Heart right ventricle (tissue), 16 donors: ENCODE results near the gene EBP. TPM values are rescaled to one million over a fixed set of nuclear protein-coding genes. Genes with fewer than 3 reads are reported as not detected.
A peak's percentile ranks its signal among the peaks of the same experiment; 100 is the strongest.

Source experiments
- ATAC-seq, 8 donors: fragments of 200-7000 bp; cut with Tn5 transposase; one replicate each; pipeline ENCODE4 v1.9.1; 2020; ENCODE audit warnings: mild to moderate bottlenecking in 8 of 8, moderate library complexity in 8 of 8, moderate number of reproducible peaks in 1 of 8
- DNase-seq, 2 donors: peaks; one replicate each; pipeline ENCODE4 v3.0.0-alpha.2; 2020
- H3K27ac ChIP-seq, 10 donors: fragments of 200-600 bp; sonication (generic) in 2 of 10; one replicate each; pipeline versions ENCODE4 v1.5.0 to v1.8.0; 2020 to 2022; ENCODE audit warnings: mild to moderate bottlenecking in 3 of 10
- H3K27me3 ChIP-seq, 7 donors: fragments of 200-600 bp; one replicate each; pipeline ENCODE4 v1.8.0; 2021 to 2022; ENCODE audit warnings: mild to moderate bottlenecking in 2 of 7
- H3K36me3 ChIP-seq, 9 donors: fragments of 200-600 bp; sonication (generic) in 1 of 9; one replicate each; pipeline versions ENCODE4 v1.5.0 to v1.8.0; 2020 to 2022; ENCODE audit warnings: mild to moderate bottlenecking in 2 of 9
- H3K4me1 ChIP-seq, 9 donors: fragments of 200-600 bp; sonication (generic) in 1 of 9; one replicate each; pipeline versions ENCODE4 v1.5.0 to v1.8.0; 2020 to 2022; ENCODE audit warnings: mild to moderate bottlenecking in 4 of 9
- H3K4me3 ChIP-seq, 10 donors: fragments of 200-600 bp; sonication (generic) in 2 of 10; one replicate each; pipeline versions ENCODE4 v1.5.0 to v1.8.0; 2020 to 2022; ENCODE audit warnings: mild to moderate bottlenecking in 7 of 10, moderate library complexity in 2 of 10
- H3K9me3 ChIP-seq, 11 donors: fragments of 200-600 bp in 10 of 11; sonication (generic) in 2 of 11; one replicate each; pipeline versions ENCODE4 v1.5.0 to v1.8.0; 2013 to 2022; ENCODE audit warnings: mild to moderate bottlenecking in 2 of 11, control low read depth in 1 of 11, moderate library complexity in 1 of 11
- CTCF ChIP-seq, 9 donors: fragments of 200-600 bp; sonication (generic) in 2 of 9; IDR thresholded peaks; one replicate each; pipeline versions ENCODE4 v1.5.0 to v1.8.0; 2021 to 2022; ENCODE audit warnings: antibody characterized with exemption in 9 of 9, mild to moderate bottlenecking in 5 of 9, moderate library complexity in 1 of 9
- WGBS, 2 donors: extraction: QIAGEN DNeasy Blood & Tissue Kit; methylation state at CpG; one replicate each; pipeline ENCODE4 v1.1.7; 2013; ENCODE audit warnings: inconsistent platforms in 1 of 2; 5-methylcytosine and 5-hydroxymethylcytosine counted together
- intact Hi-C, 10 donors: fragments of 100-400 bp; cut with DNase I; formaldehyde crosslinking; loops; one replicate each; pipeline versions ENCODE4 v1.11.1 to v1.14.2; 2022
- polyA plus RNA-seq, 2 donors: library from polyadenylated mRNA; stranded (reverse); fragments of 200-250 nt; gene quantifications; one replicate each; pipeline ENCODE4 v1.2.3, GENCODE V29; 2013
- total RNA-seq, 10 donors: library from RNA; stranded (reverse); fragmentation: NEBNext Ultra II Directional in 3 of 10; extraction: Animal tissue kit (Norgen Biotek cat#: 25700) in 3 of 10; gene quantifications; one replicate each; pipeline versions ENCODE4 v1.2.1 to v1.2.4, GENCODE V29; 2021 to 2023
- donor health status: Arrhythmogenic right ventricular cardiomyopathy.
- donor health status: ischemic (EF 13 %, LVEDD 7.1; RV severe dilation, severe dysfunction).
- donor health status: healthy with polysubstance abuse.
- donor health status: DM: no; HTN: yes; CAD: no.
- donor health status: DM: no; HTN: no; CAD: no.
- donor health status: ischemic (EF 25% LVEDD 6.9; RV normal size, moderate dysfunction).
- donor health status: ischemic (EF 25% LVEDD 5.7; RV mildly dilated, moderate dysfunction).
- donor health status: healthy.
- donor health status: DM: yes; HTN: yes; CAD: no.
- donor health status: Ischemic cardiomyopathy.
- donor health status: ischemic (EF 35%, LVEDD 5.7; RV mildly dilated, moderate dysfunction).
- donor health status: nonischemic (EF 11% LVEDD 7.7; RV severe dilation, severe dysfunction).
- donor health status: DM: yes; HTN: yes; CAD: no.
- donor health status: PGD.
- donor health status: ischemic (EF 29% LVEDD 5.4; RV normal size, mild dysfunction).
- donor health status: nonischemic (EF 23%, LVEDD 6.1; RV moderate dilation, normal function).

Gene EBP
- total and polyA plus RNA-seq, 12 donors = 35.1 to 128 (median 55.9) TPM

GRCh38 chrX:48473704-48473990 lies 48.0 kb upstream of the EBP start:
- Histone ChIP-seq H3K4me1 (peaks cover 0 to 15% (median 0%) of the 10 kb centered on the region in 9 donors), H3K27ac (no peak overlapping the region), H3K9me3 (no peaks in the 10 kb centered on the region), H3K36me3 (no peaks in the 10 kb centered on the region), H3K27me3 (peaks cover 0 to 15% (median 0%) of the 10 kb centered on the region in 7 donors), H3K4me3 (no peak overlapping the region)
- DNase-seq (no peak), ATAC-seq (no peak)
- TF ChIP-seq CTCF (IDR thresholded peaks at IDR 0.05) = no peak
- 59 to 65% methylated on average over 8 to 9 of the region's 9 CpGs for WGBS, 2 donors
- intact Hi-C loops = no loop called here

- TF ChIP-seq CTCF (IDR thresholded peaks at IDR 0.05) = no peak
- Histone ChIP-seq H3K27me3 (peaks cover 0 to 10% (median 0%) of the 10 kb centered on the region in 7 donors), H3K4me3 (no peak overlapping the region), H3K27ac (no peak overlapping the region), H3K36me3 (peaks cover 0 to 1% (median 0%) of the 10 kb centered on the region in 9 donors), H3K9me3 (no peaks in the 10 kb centered on the region), H3K4me1 (peaks cover 0 to 15% (median 0%) of the 10 kb centered on the region in 9 donors)
- ATAC-seq (no peak), DNase-seq (no peak)
- intact Hi-C loops = no loop called here
- WGBS, 2 donors = 64 to 71% methylated on average over 10 of the region's 10 CpGs
Measured at GRCh38 chrX:48474127-48474526, 47.5 kb upstream of the EBP start.

- ATAC-seq (no peak), DNase-seq (no peak)
- WGBS, 2 donors = 87 to 91% methylated on average over 6 of the region's 6 CpGs
- TF ChIP-seq CTCF (IDR thresholded peaks at IDR 0.05) = no peak
- Histone ChIP-seq H3K4me3 (no peak overlapping the region), H3K36me3 (peaks cover 0 to 6% (median 0%) of the 10 kb centered on the region in 9 donors), H3K27me3 (peaks cover 0 to 6% (median 0%) of the 10 kb centered on the region in 7 donors), H3K27ac (no peak overlapping the region), H3K4me1 (peaks cover 0 to 15% (median 0%) of the 10 kb centered on the region in 9 donors), H3K9me3 (no peaks in the 10 kb centered on the region)
- intact Hi-C loops = no loop called here
Measured at GRCh38 chrX:48474581-48474980, 47.0 kb upstream of the EBP start.

- intact Hi-C loops = no loop called here
- WGBS, 2 donors = 4 to 9% methylated on average over 3 to 5 of the region's 5 CpGs
Measured at GRCh38 chrX:48475296-48475695, 46.3 kb upstream of the EBP start.

More at GRCh38 chrX:48475296-48475695, 46.3 kb upstream of the EBP start:
- peaks cover 0 to 7% (median 0%) of the 10 kb centered on the region in 9 donors for H3K36me3 ChIP-seq
- ATAC-seq (no peak), DNase-seq (no peak)
- peaks cover 0 to 15% (median 0%) of the 10 kb centered on the region in 9 donors for H3K4me1 ChIP-seq
- no peaks in the 10 kb centered on the region for H3K27me3 ChIP-seq
- no peak for TF ChIP-seq CTCF (IDR thresholded peaks at IDR 0.05)
- no peaks in the 10 kb centered on the region for H3K9me3 ChIP-seq
- peak overlapping the region; percentile 28 to 86 (median 72) for H3K4me3 ChIP-seq
- H3K27ac ChIP-seq = peak overlapping the region in 8 of 10 donors; percentile 74 to 90 (median 83)
